KMS-11 (cell line): Measurements from ENCODE around the gene LIX1.
A peak's percentile ranks its signal among the peaks of the same experiment; 100 is the strongest.

Source experiments
- H2AFZ ChIP-seq: fragments of 200-600 bp; sonication (generic); 2 replicates; pipeline ENCODE4 v1.6.1; 2016; ENCODE audit warnings: antibody characterized with exemption, mixed run types, low read depth
- H3K27ac ChIP-seq: fragments of 200-600 bp; sonication (generic); 2 replicates; pipeline ENCODE4 v1.6.1; 2016; ENCODE audit warnings: mild to moderate bottlenecking, mixed run types
- H3K27me3 ChIP-seq: fragments of 200-600 bp; sonication (generic); 2 replicates; pipeline ENCODE4 v1.6.1; 2017; ENCODE audit warnings: mild to moderate bottlenecking, low read depth, mixed run types, moderate library complexity; ENCODE audit not compliant: insufficient read depth
- H3K36me3 ChIP-seq: fragments of 200-600 bp; sonication (generic); 2 replicates; pipeline ENCODE4 v1.6.1; 2017; ENCODE audit warnings: mild to moderate bottlenecking, mixed run types; ENCODE audit not compliant: insufficient read depth
- H3K4me1 ChIP-seq: fragments of 200-600 bp; sonication (generic); 2 replicates; pipeline ENCODE4 v1.6.1; 2016; ENCODE audit warnings: mild to moderate bottlenecking, low read depth, mixed run types; ENCODE audit not compliant: poor library complexity, severe bottlenecking
- H3K4me2 ChIP-seq: fragments of 200-600 bp; sonication (generic); 2 replicates; pipeline ENCODE4 v1.7.0; 2016; ENCODE audit warnings: mild to moderate bottlenecking, mixed run types
- H3K4me3 ChIP-seq: fragments of 200-600 bp; sonication (generic); IDR thresholded peaks from 2 replicates; pipeline ENCODE4 v1.6.1; 2017; ENCODE audit warnings: low read depth, low read length, mixed read lengths; ENCODE audit not compliant: insufficient read depth
- H3K79me2 ChIP-seq: fragments of 200-600 bp; sonication (generic); 2 replicates; pipeline ENCODE4 v1.6.1; 2016; ENCODE audit warnings: low read depth, mixed run types; ENCODE audit not compliant: insufficient read depth
- H3K9ac ChIP-seq: fragments of 200-600 bp; sonication (generic); 2 replicates; pipeline ENCODE4 v1.6.1; 2016; ENCODE audit warnings: mild to moderate bottlenecking, mixed run types
- H4K20me1 ChIP-seq: fragments of 200-600 bp; sonication (generic); 2 replicates; pipeline ENCODE4 v1.6.1; 2016; ENCODE audit warnings: mild to moderate bottlenecking, mixed run types; ENCODE audit not compliant: insufficient read depth
- CTCF ChIP-seq: fragments of 200-600 bp; sonication (generic); conservative IDR thresholded peaks from 2 replicates; pipeline ENCODE4 v1.6.1; 2017; ENCODE audit warnings: low read depth, mild to moderate bottlenecking, antibody characterized with exemption, low read length, moderate library complexity, mixed read lengths

The LIX1 gene

DNA sequence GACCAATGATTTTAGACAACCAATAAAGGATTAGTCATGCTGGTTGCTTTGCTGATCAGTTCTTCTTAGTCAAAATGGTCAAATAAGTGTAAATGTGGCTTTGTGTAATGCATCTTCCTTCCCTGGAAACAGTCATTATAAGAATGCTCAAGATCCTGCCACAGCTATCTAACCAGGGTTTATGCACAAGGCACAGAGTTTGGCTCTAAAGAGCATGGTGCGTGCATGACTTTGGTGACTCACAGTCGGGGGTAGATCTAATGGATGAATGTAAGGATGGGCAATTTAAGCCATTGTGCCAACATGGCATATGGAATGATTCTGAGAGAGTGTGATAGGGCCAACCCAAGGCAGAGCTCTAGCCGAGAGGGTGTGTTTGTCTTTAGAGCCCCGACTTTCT, 6.5 kb downstream of the LIX1 start:
- H3K9ac ChIP-seq: no peak overlapping the region

GRCh38 chr5:97134634-97135033, 7.8 kb downstream of the LIX1 start:
- peak overlapping the region; percentile 15; the same call in 1 of the 2 replicates for H2AFZ ChIP-seq
- H3K4me3 ChIP-seq: no peak overlapping the region
- TF ChIP-seq CTCF: no peak
- no peaks in the 10 kb centered on the region for H3K36me3 ChIP-seq
- H3K4me2 ChIP-seq: peak overlapping the region; percentile 14
- no peaks in the 10 kb centered on the region for H4K20me1 ChIP-seq
- H3K4me1 ChIP-seq: peaks cover 20% of the 10 kb centered on the region
- no peak overlapping the region for H3K27ac ChIP-seq
- H3K9ac ChIP-seq: no peak overlapping the region
- H3K79me2 ChIP-seq: no peaks in the 10 kb centered on the region
- H3K27me3 ChIP-seq: no peaks in the 10 kb centered on the region

More for the DNA sequence above, 6.5 kb downstream of the LIX1 start:
- Histone ChIP-seq H3K27me3 (no peaks in the 10 kb centered on the region), H3K27ac (no peak overlapping the region), H3K4me1 (peaks cover 20% of the 10 kb centered on the region), H3K36me3 (no peaks in the 10 kb centered on the region), H3K4me3 (no peak overlapping the region), H4K20me1 (no peaks in the 10 kb centered on the region), H2AFZ (no peak overlapping the region), H3K4me2 (no peak overlapping the region), H3K79me2 (no peaks in the 10 kb centered on the region)
- no peak for TF ChIP-seq CTCF

DNA sequence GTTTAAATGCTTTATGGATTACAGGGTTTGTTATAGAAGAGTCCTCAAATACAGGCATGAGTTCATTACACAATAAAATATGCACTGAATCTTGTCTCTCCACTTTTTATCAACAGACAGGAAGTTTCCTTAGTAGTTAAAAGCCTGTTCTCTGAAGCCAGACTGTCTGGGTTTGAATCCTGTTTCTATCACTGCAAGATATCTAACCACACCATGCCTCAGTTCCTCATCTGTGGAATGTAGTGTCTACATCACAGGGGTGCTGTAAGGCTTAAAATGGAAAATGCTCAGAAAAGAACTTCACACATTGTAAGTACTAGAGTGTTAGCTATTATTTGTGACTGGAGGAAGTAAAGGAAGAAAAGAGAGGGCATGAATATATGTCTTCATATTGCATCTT, 9.3 kb downstream of the LIX1 start:
- Histone ChIP-seq H3K79me2 (no peaks in the 10 kb centered on the region), H3K27me3 (no peaks in the 10 kb centered on the region), H3K4me1 (peaks cover 20% of the 10 kb centered on the region), H2AFZ (no peak overlapping the region), H3K4me3 (no peak overlapping the region), H3K4me2 (no peak overlapping the region), H3K27ac (no peak overlapping the region), H3K9ac (no peak overlapping the region), H3K36me3 (no peaks in the 10 kb centered on the region), H4K20me1 (no peaks in the 10 kb centered on the region)
- no peak for TF ChIP-seq CTCF

GRCh38 chr5:97131921-97132320, 10.5 kb downstream of the LIX1 start:
- no peak overlapping the region for H3K9ac ChIP-seq
- TF ChIP-seq CTCF: no peak

More at GRCh38 chr5:97131921-97132320, 10.5 kb downstream of the LIX1 start:
- Histone ChIP-seq H3K36me3 (no peaks in the 10 kb centered on the region), H3K27ac (no peak overlapping the region), H3K79me2 (no peaks in the 10 kb centered on the region), H2AFZ (no peak overlapping the region), H3K4me1 (peaks cover 20% of the 10 kb centered on the region), H3K4me2 (no peak overlapping the region), H3K4me3 (no peak overlapping the region), H4K20me1 (no peaks in the 10 kb centered on the region), H3K27me3 (no peaks in the 10 kb centered on the region)
